Ascending aorta (tissue), 2 donors: ENCODE measurements around the gene HCAR3. TPM values are rescaled to one million over a fixed set of nuclear protein-coding genes. Genes with fewer than 3 reads are reported as not detected.
"Not testable (repeated sequence)": the region's sequence is repeated elsewhere in the genome, so short reads cannot be mapped to it uniquely, and the experiment has no call there.

Source experiments
- DNase-seq, 2 donors: peaks; one replicate each; pipeline ENCODE4 v3.0.0-alpha.2; 2019; ENCODE audit warnings: low spot score in 2 of 2
- H3K27ac ChIP-seq, 2 donors: fragments of 200-600 bp; sonication (generic); one replicate each; pipeline ENCODE4 v1.5.1; 2016 to 2017; ENCODE audit warnings: mild to moderate bottlenecking in 1 of 2
- H3K27me3 ChIP-seq: fragments of 200-600 bp; sonication (generic); one replicate; pipeline ENCODE4 v1.5.1; 2017
- H3K36me3 ChIP-seq, 2 donors: fragments of 200-600 bp; sonication (generic); one replicate each; pipeline ENCODE4 v1.5.1; 2016
- H3K4me1 ChIP-seq, 2 donors: fragments of 200-600 bp; sonication (generic); one replicate each; pipeline ENCODE4 v1.5.1; 2016 to 2017; ENCODE audit warnings: mild to moderate bottlenecking in 1 of 2
- H3K4me3 ChIP-seq, 2 donors: fragments of 200-600 bp; sonication (generic); one replicate each; pipeline ENCODE4 v1.5.1; 2016 to 2017; ENCODE audit warnings: mild to moderate bottlenecking in 1 of 2
- H3K9me3 ChIP-seq, 2 donors: fragments of 200-600 bp; sonication (generic); one replicate each; pipeline ENCODE4 v1.5.1; 2016
- CTCF ChIP-seq, 3 experiments: fragments of 200-600 bp in 2 of 3; fragments of 450-650 bp in 1 of 3; sonication (generic) in 2 of 3; IDR thresholded peaks; one replicate each; pipeline ENCODE4 v1.5.1; 2016 to 2019; ENCODE audit warnings: antibody characterized with exemption in 3 of 3, mild to moderate bottlenecking in 1 of 3, moderate library complexity in 1 of 3
- intact Hi-C: fragments of 100-400 bp; cut with DNase I; formaldehyde crosslinking; loops from one replicate; pipeline ENCODE4 v1.15.1; 2023
- total RNA-seq: library from RNA; depleted of rRNA; stranded (reverse); fragments of >200 nt; gene quantifications from one replicate; pipeline ENCODE4 v1.1.0, GENCODE V29; 2016

HCAR3 gene
- not detected for total RNA-seq

- intact Hi-C loops, H3K9me3 ChIP-seq, H3K36me3 ChIP-seq, DNase-seq, H3K27ac ChIP-seq, H3K4me3 ChIP-seq, H3K27me3 ChIP-seq, H3K4me1 ChIP-seq: not testable (repeated sequence)
These were observed at the start of gene HCAR3 for GRCh38 chr12:122716658-122717057. Gene HCAR3, minus strand, starts transcription at chr12:122716811. Its CDS starts 74 bp downstream, at chr12:122716737.

DNA sequence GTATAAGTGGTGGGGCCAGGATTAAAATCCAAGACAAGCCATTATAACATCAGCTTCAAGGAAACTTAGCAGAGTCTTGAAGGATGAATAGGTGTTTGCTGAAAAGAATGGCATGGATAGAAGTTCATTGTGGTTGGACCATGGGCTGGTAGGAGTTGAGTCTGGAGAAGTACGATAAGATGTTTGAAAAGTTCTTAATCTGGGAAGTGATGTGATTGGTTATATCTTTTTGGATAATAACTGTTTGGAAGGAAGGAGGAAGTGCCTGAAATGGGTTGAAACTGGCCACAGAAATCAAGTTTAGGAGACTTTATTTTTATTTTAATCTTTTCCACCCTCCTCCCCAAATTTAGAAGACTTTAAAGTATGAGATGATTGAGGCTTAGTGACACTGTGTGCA, 41.0 kb upstream of the HCAR3 start:
- peaks cover 0 to 10% of the 10 kb centered on the region in 2 donors for H3K4me1 ChIP-seq
- intact Hi-C loops: no loop called here

DNA sequence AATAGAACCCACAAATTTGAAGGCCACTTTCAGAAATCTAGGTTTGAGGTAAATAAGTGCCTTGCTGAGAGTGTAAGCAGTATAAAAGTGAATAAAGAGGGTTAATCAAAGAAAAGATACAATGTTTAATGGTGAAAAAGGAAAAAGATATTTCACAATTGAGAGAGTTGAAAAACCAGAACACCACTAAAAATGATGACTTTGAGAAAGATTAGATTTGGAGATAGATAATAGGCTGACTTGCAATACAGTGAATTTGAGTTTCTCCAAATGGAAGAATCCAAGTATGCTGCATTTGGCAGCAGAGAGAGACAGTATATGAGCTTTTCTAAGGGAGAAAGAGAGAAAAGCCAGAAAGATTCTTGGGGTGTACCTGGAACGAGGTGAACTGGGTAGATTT, 38.2 kb upstream of the HCAR3 start:
- TF ChIP-seq CTCF (IDR thresholded peaks at IDR 0.05): no peak
- intact Hi-C loops: loop anchor here (5.0 kb wide), 2 partner anchors 117 to 478 kb away; partner anchors contain the start of genes MPHOSPH9 and MTRFR
- H3K36me3 ChIP-seq: peaks cover 24 to 46% of the 10 kb centered on the region in 2 donors

More for the DNA sequence above, 41.0 kb upstream of the HCAR3 start:
- Histone ChIP-seq H3K27me3 (no peaks in the 10 kb centered on the region), H3K36me3 (peaks cover 32 to 57% of the 10 kb centered on the region in 2 donors), H3K9me3 (no peaks in the 10 kb centered on the region), H3K4me3 (no peak overlapping the region), H3K27ac (no peak overlapping the region)
- no peak for DNase-seq
- no peak for TF ChIP-seq CTCF (IDR thresholded peaks at IDR 0.05)

GRCh38 chr12:122753319-122753650, 36.7 kb upstream of the HCAR3 start:
- no peak for DNase-seq
- Histone ChIP-seq H3K36me3 (peaks cover 16 to 35% of the 10 kb centered on the region in 2 donors), H3K27ac (peak overlapping the region; percentile 70 to 75), H3K27me3 (no peaks in the 10 kb centered on the region), H3K4me1 (peaks cover 3 to 12% of the 10 kb centered on the region in 2 donors), H3K4me3 (peak overlapping the region; percentile 77 to 80), H3K9me3 (no peaks in the 10 kb centered on the region)
- no peak for TF ChIP-seq CTCF (IDR thresholded peaks at IDR 0.05)
- intact Hi-C loops: loop anchor here (5.0 kb wide), 2 partner anchors 116 to 479 kb away; partner anchors contain the start of genes MPHOSPH9 and MTRFR

More for the DNA sequence above, 38.2 kb upstream of the HCAR3 start:
- no peak overlapping the region for H3K27ac ChIP-seq
- H3K4me3 ChIP-seq: no peak overlapping the region
- H3K9me3 ChIP-seq: no peaks in the 10 kb centered on the region
- H3K4me1 ChIP-seq: peaks cover 3 to 12% of the 10 kb centered on the region in 2 donors
- H3K27me3 ChIP-seq: no peaks in the 10 kb centered on the region
- no peak for DNase-seq

GRCh38 chr12:122752464-122753318, 36.1 kb upstream of the HCAR3 start, which contains the start of gene DENR:
Gene DENR, plus strand, starts transcription at chr12:122752824. Its CDS starts 878 bp downstream, at chr12:122753702.
- H3K27ac ChIP-seq: peak within 1 kb of the TSS; percentile 70 to 75
- peak; percentile 90 to 99 for DNase-seq
- H3K4me1 ChIP-seq: peaks cover 3 to 12% of the 10 kb centered on the region in 2 donors
- peak within 1 kb of the TSS; percentile 77 to 80 for H3K4me3 ChIP-seq
- H3K36me3 ChIP-seq: peaks cover 11 to 30% of the 10 kb centered on the region in 2 donors
- H3K27me3 ChIP-seq: no peaks in the 10 kb centered on the region
- intact Hi-C loops: loop anchor here (1.0 to 5.0 kb wide), 4 partner anchors 115 to 480 kb away; partner anchors contain the start of genes KNTC1, MPHOSPH9 and MTRFR
- no peaks in the 10 kb centered on the region for H3K9me3 ChIP-seq
- peak; percentile 63 to 86 (median 72) for TF ChIP-seq CTCF (IDR thresholded peaks at IDR 0.05)

DNA sequence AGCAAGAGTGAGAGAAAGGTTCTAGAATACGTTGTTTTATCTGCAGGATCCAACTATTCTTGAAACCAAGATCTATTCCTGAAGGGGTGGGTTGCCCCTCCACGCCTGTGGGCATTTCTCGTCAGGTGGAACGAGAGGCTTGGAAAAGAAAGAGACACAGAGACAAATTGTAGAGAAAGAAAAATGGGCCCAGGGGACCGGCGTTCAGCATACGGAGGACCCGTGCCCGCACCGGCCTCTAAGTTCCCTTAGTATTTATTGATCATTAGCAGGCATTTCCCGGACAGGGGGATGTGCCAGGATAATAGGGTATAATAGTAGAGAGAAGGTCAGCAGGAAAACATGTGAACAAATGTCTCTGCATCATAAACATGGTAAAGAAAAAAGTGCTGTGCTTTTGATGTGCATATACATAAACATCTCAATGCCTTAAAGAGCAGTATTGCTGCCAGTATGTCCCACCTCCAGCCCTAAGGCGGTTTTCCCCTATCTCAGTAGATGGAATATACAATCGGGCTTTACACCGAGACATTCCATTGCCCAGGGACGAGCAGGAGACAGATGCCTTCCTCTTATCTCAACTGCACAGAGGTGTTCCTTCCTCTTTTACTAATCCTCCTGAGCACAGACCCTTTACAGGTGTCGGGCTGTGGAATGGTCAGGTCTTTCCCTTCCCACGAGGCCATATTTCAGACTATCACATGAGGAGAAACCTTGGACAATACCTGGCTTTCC, 34.3 kb upstream of the HCAR3 start:
- Histone ChIP-seq H3K4me1 (peaks cover 3 to 12% of the 10 kb centered on the region in 2 donors), H3K36me3 (peaks cover 3 to 16% of the 10 kb centered on the region in 2 donors)
- intact Hi-C loops: loop anchor here (5.0 kb wide), 2 partner anchors 114 to 481 kb away; partner anchors contain the start of genes MPHOSPH9 and MTRFR
- H3K9me3 ChIP-seq, H3K4me3 ChIP-seq, H3K27me3 ChIP-seq, H3K27ac ChIP-seq: not testable (repeated sequence)
- peak in 1 of 2 donors; percentile 55 for DNase-seq
